Measurements from ENCODE around the gene C16orf54.

DNA sequence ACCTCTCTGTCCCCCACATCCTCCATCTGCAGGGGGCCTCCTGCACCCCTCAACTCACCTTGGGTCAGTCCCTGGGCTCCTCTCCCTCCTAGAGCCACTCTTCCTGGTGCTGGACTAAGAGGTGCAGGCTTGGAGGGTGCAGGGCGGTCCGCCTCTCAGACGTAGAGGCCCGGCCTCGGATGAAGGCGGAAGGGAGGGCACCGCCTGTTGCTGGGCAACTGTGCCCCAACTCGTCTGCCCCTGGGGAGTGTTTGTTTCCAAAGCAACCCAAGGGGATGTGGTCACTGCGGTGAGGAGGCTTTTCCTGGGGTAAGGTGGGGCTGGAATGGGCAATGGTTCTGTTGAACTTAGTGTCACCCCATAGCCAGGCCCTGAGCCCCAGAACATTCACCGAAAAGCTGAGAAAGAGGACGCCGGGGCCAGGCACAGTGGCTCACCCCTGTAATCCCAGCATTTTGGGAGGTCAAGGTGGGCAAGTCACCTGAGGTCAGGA is at the start of gene C16orf54:
- TF ChIP-seq CTCF (IDR thresholded peaks at IDR 0.05) (no peak), POLR2A (IDR thresholded peaks at IDR 0.05) (peak in 1 of 2 donors; percentile 31), POLR2AphosphoS5 (IDR thresholded peaks at IDR 0.05) (no peak)
